ENCODE measurements around the gene MUC4. TPM values are rescaled to one million over a fixed set of nuclear protein-coding genes. Genes with fewer than 3 reads are reported as not detected.

The MUC4 gene
- total and polyA plus RNA-seq, 10 of the 15 experiments (the other 5 are each of a cell fraction or from before 2014, with no cell fraction given) = 0.02 to 0.46 (median 0.27) TPM; not detected in 4

- in situ Hi-C loops (cut with MboI) = loop anchor here (5.0 kb wide), 1 partner anchor 37 kb away; no protein-coding TSS in a partner anchor
- Histone ChIP-seq H3K4me3 (no peak overlapping the region), H3K4me2 (ENCODE audit: control insufficient read depth, insufficient read depth) (no peak overlapping the region), H4K20me1 (ENCODE audit: control insufficient read depth, insufficient read depth) (no peaks in the 10 kb centered on the region), H3K9me3 (replicated peaks; ENCODE audit: control insufficient read depth, insufficient read depth, low read length) (no peaks in the 10 kb centered on the region), H3K27ac (ENCODE audit: control insufficient read depth, insufficient read depth) (no peak overlapping the region), H3K4me1 (ENCODE audit: control insufficient read depth, insufficient read depth, low read length) (peaks cover 3% of the 10 kb centered on the region; the same call in 1 of the 2 replicates), H3K27me3 (replicated peaks in 1 of 2; ENCODE audit: control insufficient read depth in 2 of 2, insufficient read depth in 2 of 2, low read length in 1 of 2) (no peaks in the 10 kb centered on the region), H3K36me3 (ENCODE audit: control insufficient read depth in 2 of 2, insufficient read depth in 2 of 2, low read length in 1 of 2) (no peaks in the 10 kb centered on the region), H3K9ac (ENCODE audit: control insufficient read depth, insufficient read depth, low read length) (no peak overlapping the region), H3K79me2 (ENCODE audit: control insufficient read depth, insufficient read depth, low read length) (no peaks in the 10 kb centered on the region), H2AFZ (ENCODE audit: control insufficient read depth, low read depth, low read length) (no peak overlapping the region)
- ChIA-PET CTCF (interaction anchor here (0.7 to 9.3 kb wide), 4 partner anchors 39 to 63 kb away, joined by 3 to 173 read pairs (median 4); no protein-coding TSS in a partner anchor), POLR2A (no interaction called here), RAD21 (ENCODE audit: unreplicated experiment) (interaction anchor here (1.0 to 2.3 kb wide), 3 partner anchors 15 to 57 kb away, joined by 3 to 10 read pairs (median 5); no protein-coding TSS in a partner anchor), SMC1A (ENCODE audit: uncharacterized antibody, unreplicated experiment) (interaction anchor here (3.2 kb wide), 1 partner anchor 60 kb away, joined by 14 read pairs; no protein-coding TSS in a partner anchor)
- intact Hi-C loops (cut with micrococcal nuclease; ENCODE audit: unreplicated experiment) = loop anchor here (10.0 kb wide), 1 partner anchor 581 kb away; the partner anchor contains the start of gene XXYLT1
- WGBS (ENCODE audit: insufficient coverage, insufficient replicate concordance, low lambda C conversion rate, missing lambda C conversion rate) = 60% methylated on average over 13 of the region's 13 CpGs
- no peak for TF ChIP-seq NR2C2 (IDR thresholded peaks at IDR 0.05; ENCODE audit: borderline replicate concordance, control insufficient read depth, insufficient read length, low read depth)
- TF ChIP-seq IKZF1 (conservative IDR thresholded peaks at IDR 0.05) = no peak
- no peak for TF ChIP-seq MTA2 (IDR thresholded peaks at IDR 0.05; ENCODE audit: low read depth)
- TF ChIP-seq TARDBP (IDR thresholded peaks at IDR 0.05; ENCODE audit: borderline replicate concordance) = no peak
- no peak for TF ChIP-seq ZZZ3 (IDR thresholded peaks at IDR 0.05; ENCODE audit: control insufficient read depth, insufficient read length, low read depth)
- no peak for TF ChIP-seq BACH1 (IDR thresholded peaks at IDR 0.05; ENCODE audit: borderline replicate concordance)
- TF ChIP-seq CHD2 (IDR thresholded peaks at IDR 0.05; ENCODE audit: borderline replicate concordance, low read depth, low read length) = no peak
- peak in 1 of 3 experiments; percentile 8; a peak in 1 of 6 replicates for TF ChIP-seq CTCF (IDR thresholded peaks at IDR 0.05 in 2 of 3, conservative IDR thresholded peaks at IDR 0.05 in 1 of 3; ENCODE audit: control insufficient read depth in 2 of 3, extremely low read depth in 1 of 3, insufficient read depth in 1 of 3, low read depth in 3 of 3, low read length in 3 of 3)
- BruUV-seq (replicated peaks) = no TSS peak
- FAIRE-seq (no peak), DNase-seq (ENCODE audit: low read depth, low spot score) (no peak), ATAC-seq (no peak)
Observed at GRCh38 chr3:195855471-195856409, 44.0 kb upstream of the MUC4 start.

All from GM12878 (cell line).